ENCODE measurements around the gene STARD9.

DNA sequence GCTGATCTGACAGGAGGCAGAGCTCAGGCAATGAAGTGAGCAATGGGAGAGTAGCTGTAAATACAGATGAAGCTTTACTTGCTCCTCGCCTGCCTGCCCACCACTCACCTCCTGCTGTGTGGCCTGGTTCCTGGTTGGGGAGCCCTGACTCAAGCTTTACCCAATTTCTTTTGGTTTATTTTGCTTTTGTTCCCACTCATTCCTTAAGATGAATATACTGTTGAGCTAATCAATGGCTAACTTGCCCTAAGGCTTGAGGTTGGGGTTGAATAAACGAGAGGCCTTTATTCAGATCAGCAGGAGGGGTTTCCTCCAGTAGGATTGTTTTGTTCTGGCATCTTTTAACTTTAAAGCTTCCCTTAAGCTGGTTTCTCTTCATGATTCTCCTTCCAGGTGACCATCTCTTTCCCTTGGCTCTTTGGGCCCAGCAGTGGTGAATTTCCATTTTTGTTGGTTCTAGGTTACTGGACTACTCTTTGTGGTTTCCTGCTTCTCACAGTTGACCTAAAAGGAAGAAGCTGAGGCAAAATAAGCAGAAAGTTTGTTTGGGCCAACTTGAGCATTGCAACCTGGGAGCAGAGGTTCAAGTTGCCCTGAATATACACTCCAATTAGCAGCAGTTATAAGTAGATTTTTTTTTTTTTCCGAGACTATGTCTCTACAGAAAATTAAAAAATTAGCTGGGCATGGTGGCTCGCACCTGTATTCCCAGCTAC lies 44.4 kb downstream of the STARD9 start:
- TF ChIP-seq EZH2phosphoT487 (IDR thresholded peaks at IDR 0.05; ENCODE audit: insufficient read depth, low read depth), result no peak
- TF ChIP-seq EZH2 (IDR thresholded peaks at IDR 0.05; ENCODE audit: insufficient read depth, poor library complexity, severe bottlenecking), result no peak

Measured in GM23248 (cell line).